ENCODE results near the gene SLC25A12.

GRCh38 chr2:171785450-171785849 lies 108.6 kb downstream of the SLC25A12 start:
- TF ChIP-seq CTCF (IDR thresholded peaks at IDR 0.05) = no peak
- TF ChIP-seq POLR2A (IDR thresholded peaks at IDR 0.05) = no peak

Data from sigmoid colon (tissue), 3 donors.